NT2/D1 (cell line): ENCODE results near the gene ARHGAP20.

ENCODE experiments used
- DNase-seq: peaks from one replicate; pipeline ENCODE4 v3.0.0-alpha.2; 2011; ENCODE audit warnings: low read depth, low spot score
- H3K27me3 ChIP-seq: 2 replicates; pipeline ENCODE4 v1.6.0; 2011; ENCODE audit warnings: mild to moderate bottlenecking; ENCODE audit not compliant: insufficient read length, insufficient read depth
- H3K36me3 ChIP-seq: 2 replicates; pipeline ENCODE4 v1.6.1; 2011; ENCODE audit warnings: mild to moderate bottlenecking, low read length, mixed read lengths; ENCODE audit not compliant: insufficient read depth, insufficient read length
- H3K4me1 ChIP-seq: 2 replicates; pipeline ENCODE4 v1.5.1; 2011; ENCODE audit not compliant: insufficient read depth, insufficient read length
- H3K4me3 ChIP-seq: 2 replicates; pipeline ENCODE4 v1.5.1; 2011; ENCODE audit warnings: low read depth; ENCODE audit not compliant: insufficient read length
- H3K9ac ChIP-seq: 2 replicates; pipeline ENCODE4 v1.6.0; 2011; ENCODE audit warnings: low read depth; ENCODE audit not compliant: insufficient read length
- H3K9me3 ChIP-seq: 2 replicates; pipeline ENCODE4 v1.5.1; 2011; ENCODE audit warnings: mild to moderate bottlenecking, low read length; ENCODE audit not compliant: insufficient read depth
- SUZ12 ChIP-seq: IDR thresholded peaks from 2 replicates; pipeline ENCODE4 v1.6.1; 2011; ENCODE audit not compliant: insufficient read length, insufficient read depth; ENCODE audit errors: extremely low read depth
- YY1 ChIP-seq: IDR thresholded peaks from 2 replicates; pipeline ENCODE4 v1.6.1; 2011; ENCODE audit not compliant: insufficient read length, insufficient read depth
- ZNF274 ChIP-seq: IDR thresholded peaks from 2 replicates; pipeline ENCODE4 v1.6.1; 2011; ENCODE audit warnings: mild to moderate bottlenecking, low read depth, low read length

Gene ARHGAP20

GRCh38 chr11:110573411-110573810, 138.8 kb downstream of the ARHGAP20 start:
- no peak overlapping the region for H3K4me3 ChIP-seq
- H3K27me3 ChIP-seq: no peaks in the 10 kb centered on the region
- no peak for DNase-seq
- H3K36me3 ChIP-seq: no peaks in the 10 kb centered on the region
- no peaks in the 10 kb centered on the region for H3K4me1 ChIP-seq
- H3K9ac ChIP-seq: no peak overlapping the region
- TF ChIP-seq ZNF274: no peak
- H3K9me3 ChIP-seq: no peaks in the 10 kb centered on the region

GRCh38 chr11:110571081-110571720, 141.0 kb downstream of the ARHGAP20 start:
- Histone ChIP-seq H3K27me3 (no peaks in the 10 kb centered on the region), H3K36me3 (no peaks in the 10 kb centered on the region), H3K9me3 (no peaks in the 10 kb centered on the region), H3K4me1 (no peaks in the 10 kb centered on the region), H3K9ac (no peak overlapping the region), H3K4me3 (no peak overlapping the region)
- DNase-seq: no peak
- TF ChIP-seq ZNF274: no peak
- no peak for TF ChIP-seq YY1
- TF ChIP-seq SUZ12: no peak

- Histone ChIP-seq H3K9ac (no peak overlapping the region), H3K36me3 (no peaks in the 10 kb centered on the region), H3K4me3 (no peak overlapping the region), H3K27me3 (no peaks in the 10 kb centered on the region), H3K9me3 (no peaks in the 10 kb centered on the region), H3K4me1 (peaks cover 3% of the 10 kb centered on the region)
- DNase-seq: no peak
- TF ChIP-seq SUZ12: no peak
- TF ChIP-seq ZNF274: no peak
- no peak for TF ChIP-seq YY1
Measured at GRCh38 chr11:110566577-110566976, 145.7 kb downstream of the ARHGAP20 start.

GRCh38 chr11:110565357-110566336, 146.6 kb downstream of the ARHGAP20 start:
- Histone ChIP-seq H3K36me3 (no peaks in the 10 kb centered on the region), H3K27me3 (no peaks in the 10 kb centered on the region), H3K4me3 (no peak overlapping the region), H3K9ac (no peak overlapping the region), H3K4me1 (peaks cover 3% of the 10 kb centered on the region), H3K9me3 (no peaks in the 10 kb centered on the region)
- TF ChIP-seq SUZ12: no peak
- TF ChIP-seq YY1: no peak
- no peak for TF ChIP-seq ZNF274
- DNase-seq: peak; percentile 36

GRCh38 chr11:110564676-110565356, 147.4 kb downstream of the ARHGAP20 start:
- Histone ChIP-seq H3K9me3 (no peaks in the 10 kb centered on the region), H3K27me3 (no peaks in the 10 kb centered on the region), H3K4me1 (peaks cover 3% of the 10 kb centered on the region), H3K9ac (no peak overlapping the region), H3K4me3 (no peak overlapping the region), H3K36me3 (no peaks in the 10 kb centered on the region)
- TF ChIP-seq YY1 (no peak), SUZ12 (no peak), ZNF274 (no peak)
- peak; percentile 80 for DNase-seq

- Histone ChIP-seq H3K9me3 (no peaks in the 10 kb centered on the region), H3K27me3 (no peaks in the 10 kb centered on the region), H3K36me3 (no peaks in the 10 kb centered on the region), H3K4me1 (no peaks in the 10 kb centered on the region), H3K4me3 (no peak overlapping the region), H3K9ac (no peak overlapping the region)
- DNase-seq: no peak
- no peak for TF ChIP-seq SUZ12
- no peak for TF ChIP-seq YY1
- no peak for TF ChIP-seq ZNF274
Measured at GRCh38 chr11:110544779-110545178, 167.5 kb downstream of the ARHGAP20 start.

- no peak for TF ChIP-seq YY1
- TF ChIP-seq SUZ12: no peak
- no peak for TF ChIP-seq ZNF274
Measured at GRCh38 chr11:110538154-110538553, 174.1 kb downstream of the ARHGAP20 start.

More at GRCh38 chr11:110538154-110538553, 174.1 kb downstream of the ARHGAP20 start:
- no peaks in the 10 kb centered on the region for H3K36me3 ChIP-seq
- no peak overlapping the region for H3K9ac ChIP-seq
- H3K4me1 ChIP-seq: no peaks in the 10 kb centered on the region
- DNase-seq: no peak
- H3K9me3 ChIP-seq: no peaks in the 10 kb centered on the region
- H3K27me3 ChIP-seq: no peaks in the 10 kb centered on the region
- no peak overlapping the region for H3K4me3 ChIP-seq
